Measurements from ENCODE around the gene TRAP1.

The TRAP1 gene

GRCh38 chr16:3668626-3669025 lies 48.7 kb downstream of the TRAP1 start:
- Histone ChIP-seq H4K20me1 (ENCODE audit: insufficient read depth) (no peaks in the 10 kb centered on the region), H3K36me3 (ENCODE audit: insufficient read depth) (peaks cover 11% of the 10 kb centered on the region; the same call in 1 of the 2 replicates), H3K4me3 (IDR thresholded peaks at IDR 0.05; ENCODE audit: insufficient read depth, low read depth, low read length) (no peak overlapping the region), H3K9ac (no peak overlapping the region), H3K4me1 (ENCODE audit: low read depth, poor library complexity, severe bottlenecking) (no peaks in the 10 kb centered on the region), H3K79me2 (ENCODE audit: insufficient read depth, low read depth) (no peaks in the 10 kb centered on the region), H3K27ac (no peak overlapping the region), H3K27me3 (ENCODE audit: insufficient read depth, low read depth) (no peaks in the 10 kb centered on the region), H3K4me2 (no peak overlapping the region), H2AFZ (ENCODE audit: low read depth) (no peak overlapping the region)
- no peak for TF ChIP-seq CTCF (conservative IDR thresholded peaks at IDR 0.05; ENCODE audit: low read depth, low read length)

- Histone ChIP-seq H3K9ac (no peak overlapping the region), H3K4me1 (ENCODE audit: low read depth, poor library complexity, severe bottlenecking) (no peaks in the 10 kb centered on the region), H3K36me3 (ENCODE audit: insufficient read depth) (peaks cover 13% of the 10 kb centered on the region; the same call in 1 of the 2 replicates), H3K27me3 (ENCODE audit: insufficient read depth, low read depth) (no peaks in the 10 kb centered on the region), H4K20me1 (ENCODE audit: insufficient read depth) (no peaks in the 10 kb centered on the region), H3K27ac (no peak overlapping the region), H3K4me3 (IDR thresholded peaks at IDR 0.05; ENCODE audit: insufficient read depth, low read depth, low read length) (no peak overlapping the region), H3K4me2 (no peak overlapping the region), H2AFZ (ENCODE audit: low read depth) (no peak overlapping the region), H3K79me2 (ENCODE audit: insufficient read depth, low read depth) (no peaks in the 10 kb centered on the region)
- TF ChIP-seq CTCF (conservative IDR thresholded peaks at IDR 0.05; ENCODE audit: low read depth, low read length) = no peak
Measured at GRCh38 chr16:3665508-3665907, 51.8 kb downstream of the TRAP1 start.

- Histone ChIP-seq H3K36me3 (ENCODE audit: insufficient read depth) (peaks cover 16% of the 10 kb centered on the region; the same call in 1 of the 2 replicates), H3K79me2 (ENCODE audit: insufficient read depth, low read depth) (no peaks in the 10 kb centered on the region), H3K9ac (no peak overlapping the region), H3K27me3 (ENCODE audit: insufficient read depth, low read depth) (no peaks in the 10 kb centered on the region), H4K20me1 (ENCODE audit: insufficient read depth) (no peaks in the 10 kb centered on the region), H3K4me3 (IDR thresholded peaks at IDR 0.05; ENCODE audit: insufficient read depth, low read depth, low read length) (no peak overlapping the region), H3K4me2 (no peak overlapping the region), H2AFZ (ENCODE audit: low read depth) (no peak overlapping the region), H3K4me1 (ENCODE audit: low read depth, poor library complexity, severe bottlenecking) (no peaks in the 10 kb centered on the region), H3K27ac (no peak overlapping the region)
- no peak for TF ChIP-seq CTCF (conservative IDR thresholded peaks at IDR 0.05; ENCODE audit: low read depth, low read length)
Measured at GRCh38 chr16:3664187-3664896, 53.0 kb downstream of the TRAP1 start.

GRCh38 chr16:3662601-3663000 lies 54.7 kb downstream of the TRAP1 start:
- TF ChIP-seq CTCF (conservative IDR thresholded peaks at IDR 0.05; ENCODE audit: low read depth, low read length) = no peak
- H3K4me1 ChIP-seq (ENCODE audit: low read depth, poor library complexity, severe bottlenecking) = no peaks in the 10 kb centered on the region
- H4K20me1 ChIP-seq (ENCODE audit: insufficient read depth) = no peaks in the 10 kb centered on the region
- H3K36me3 ChIP-seq (ENCODE audit: insufficient read depth) = peaks cover 24% of the 10 kb centered on the region; the same call in 1 of the 2 replicates
- H3K27ac ChIP-seq = no peak overlapping the region
- no peak overlapping the region for H3K4me3 ChIP-seq (IDR thresholded peaks at IDR 0.05; ENCODE audit: insufficient read depth, low read depth, low read length)
- H2AFZ ChIP-seq (ENCODE audit: low read depth) = no peak overlapping the region
- no peaks in the 10 kb centered on the region for H3K27me3 ChIP-seq (ENCODE audit: insufficient read depth, low read depth)
- no peak overlapping the region for H3K9ac ChIP-seq
- H3K79me2 ChIP-seq (ENCODE audit: insufficient read depth, low read depth) = no peaks in the 10 kb centered on the region
- H3K4me2 ChIP-seq = no peak overlapping the region

Data from KMS-11 (cell line).